GM21786 (cell line): Measurements from ENCODE around the gene MARCHF9.
"Not testable (repeated sequence)": the region's sequence is repeated elsewhere in the genome, so short reads cannot be mapped to it uniquely, and the experiment has no call there.

Experiments
- ATAC-seq: cut with Tn5 transposase; IDR thresholded peaks from one replicate; pipeline ENCODE4 v1.9.1; 2021; ENCODE audit not compliant: unreplicated experiment

MARCHF9 gene

GRCh38 chr12:57769594-57769993 is 14.7 kb downstream of the MARCHF9 start:
- ATAC-seq: no peak

GRCh38 chr12:57770734-57771133 is 15.8 kb downstream of the MARCHF9 start:
- ATAC-seq: no peak

DNA sequence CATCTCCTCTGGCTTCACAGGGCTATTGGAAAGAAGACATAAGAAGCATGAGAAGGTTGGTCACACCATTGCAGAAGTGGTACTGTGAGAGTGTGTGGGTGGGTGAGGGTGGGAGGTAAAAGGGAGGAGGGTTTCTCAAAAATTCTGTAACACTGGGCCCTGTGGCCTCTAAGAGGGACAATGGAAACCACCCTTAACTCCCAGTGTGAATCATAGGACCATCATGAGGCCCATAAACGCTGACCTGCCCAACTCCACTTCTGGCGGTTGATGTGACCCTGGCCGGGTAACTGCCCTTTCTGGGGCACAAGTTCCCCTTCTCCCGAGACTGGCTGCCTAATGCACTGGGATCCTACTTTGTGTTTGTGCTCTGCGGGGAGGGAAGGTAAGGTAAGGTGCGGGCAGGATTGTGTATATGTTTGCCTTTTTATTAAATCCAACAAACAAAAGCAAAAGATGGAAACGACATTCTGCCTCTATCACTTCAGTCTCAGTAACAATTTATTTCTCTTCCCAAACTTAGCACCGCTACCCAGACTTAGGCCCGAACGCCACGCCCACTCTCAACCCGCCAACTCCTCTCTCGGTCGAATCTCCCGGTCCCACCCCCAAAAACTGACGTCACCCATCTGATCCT is 16.5 kb downstream of the MARCHF9 start:
- ATAC-seq: peak; percentile 75

GRCh38 chr12:57771873-57772428 is 17.0 kb downstream of the MARCHF9 start, which contains the start of gene METTL1:
METTL1 (minus strand) TSS chr12:57772105; CDS start chr12:57772083, 22 bp downstream.
- ATAC-seq: peak; percentile 81

DNA sequence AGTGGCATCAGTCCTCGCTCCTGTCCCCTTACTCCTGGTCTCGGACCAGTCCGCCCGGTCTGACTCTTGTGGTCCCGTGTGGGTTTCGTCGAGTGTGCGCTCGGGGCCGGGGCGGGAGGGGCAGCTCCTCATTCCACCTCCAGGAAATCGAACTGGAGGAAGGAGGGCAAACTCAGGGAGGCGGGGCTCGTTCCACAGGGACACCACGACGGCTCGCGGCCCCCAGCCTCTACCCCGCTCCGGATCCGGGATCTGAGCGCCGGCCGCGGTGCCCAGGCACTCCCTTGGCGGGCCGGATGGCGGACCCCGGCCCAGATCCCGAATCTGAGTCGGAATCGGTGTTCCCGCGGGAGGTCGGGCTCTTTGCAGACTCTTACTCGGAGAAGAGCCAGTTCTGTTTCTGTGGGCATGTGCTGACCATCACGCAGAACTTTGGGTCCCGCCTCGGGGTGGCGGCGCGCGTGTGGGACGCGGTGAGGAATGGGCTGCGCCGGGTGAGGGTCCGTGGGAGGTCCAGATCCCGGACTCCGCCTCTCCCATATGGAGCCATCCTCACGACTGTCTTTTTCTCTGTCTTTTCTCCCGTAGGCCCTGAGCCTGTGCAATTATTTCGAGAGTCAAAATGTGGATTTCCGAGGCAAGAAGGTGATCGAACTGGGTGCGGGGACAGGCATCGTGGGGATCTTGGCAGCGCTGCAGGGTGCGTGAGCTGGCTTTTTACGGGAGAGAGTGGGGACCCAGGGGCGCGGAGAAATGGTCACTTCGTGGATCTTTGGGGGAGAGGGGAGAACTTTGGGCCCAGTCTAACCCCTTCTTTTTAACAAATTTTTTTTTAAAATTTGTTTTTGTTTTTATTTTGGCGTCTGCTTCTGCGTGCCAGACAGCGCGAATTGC is 17.8 kb downstream of the MARCHF9 start, which contains the start of gene EEF1AKMT3:
TSS of gene EEF1AKMT3 (plus strand) at position 186 of the 894 bp plus-strand sequence. CDS start at position 297, 111 bp downstream.
- ATAC-seq: peak; percentile 22

GRCh38 chr12:57774634-57775033 is 19.7 kb downstream of the MARCHF9 start:
- ATAC-seq: not testable (repeated sequence)

DNA sequence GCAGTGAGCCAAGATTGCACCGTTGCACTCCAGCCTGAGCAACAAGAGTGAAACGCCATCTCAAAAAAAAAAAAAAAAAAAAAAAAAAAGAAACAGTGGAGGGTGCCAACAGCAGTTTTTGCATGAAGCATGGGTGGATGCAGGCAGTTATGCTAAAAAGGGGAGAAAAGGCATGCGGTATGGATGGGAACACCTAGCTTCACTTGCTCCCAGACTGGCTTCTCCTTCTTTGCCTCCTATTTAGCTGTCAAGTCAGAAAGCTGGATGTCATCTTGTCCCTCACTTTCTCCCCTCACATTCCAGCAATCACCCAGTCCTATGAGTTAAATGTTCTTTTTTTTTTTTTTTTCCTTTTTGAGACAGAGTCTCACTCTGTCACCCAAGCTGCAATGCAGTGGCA is 20.1 kb downstream of the MARCHF9 start:
- ATAC-seq: no peak

- ATAC-seq: no peak
Observed at GRCh38 chr12:57775563-57776246, 20.8 kb downstream of the MARCHF9 start.

- ATAC-seq: no peak
Observed at GRCh38 chr12:57776247-57776587, 21.3 kb downstream of the MARCHF9 start.

GRCh38 chr12:57777367-57777766 is 22.5 kb downstream of the MARCHF9 start:
- no peak for ATAC-seq

DNA sequence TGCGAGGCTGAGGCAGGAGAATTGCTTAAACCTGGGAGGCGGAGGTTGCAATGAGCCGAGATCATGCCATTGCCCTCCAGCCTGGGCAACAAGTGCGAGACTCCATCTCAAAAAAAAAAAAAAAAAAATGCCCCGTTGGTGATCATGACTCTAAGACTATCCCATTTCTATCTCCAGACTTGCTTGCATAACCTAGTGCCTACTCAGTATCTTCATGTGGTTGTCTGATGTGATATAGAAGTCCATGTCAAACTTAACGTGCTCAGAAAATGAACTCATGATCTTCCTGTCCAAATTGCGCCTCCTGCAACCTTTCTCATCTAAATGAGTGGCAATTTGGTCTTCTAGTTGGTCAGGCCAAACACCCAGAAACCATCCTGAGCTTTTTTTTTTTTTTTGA is 23.0 kb downstream of the MARCHF9 start:
- no peak for ATAC-seq

GRCh38 chr12:57779736-57780135 is 24.8 kb downstream of the MARCHF9 start:
- ATAC-seq: no peak

DNA sequence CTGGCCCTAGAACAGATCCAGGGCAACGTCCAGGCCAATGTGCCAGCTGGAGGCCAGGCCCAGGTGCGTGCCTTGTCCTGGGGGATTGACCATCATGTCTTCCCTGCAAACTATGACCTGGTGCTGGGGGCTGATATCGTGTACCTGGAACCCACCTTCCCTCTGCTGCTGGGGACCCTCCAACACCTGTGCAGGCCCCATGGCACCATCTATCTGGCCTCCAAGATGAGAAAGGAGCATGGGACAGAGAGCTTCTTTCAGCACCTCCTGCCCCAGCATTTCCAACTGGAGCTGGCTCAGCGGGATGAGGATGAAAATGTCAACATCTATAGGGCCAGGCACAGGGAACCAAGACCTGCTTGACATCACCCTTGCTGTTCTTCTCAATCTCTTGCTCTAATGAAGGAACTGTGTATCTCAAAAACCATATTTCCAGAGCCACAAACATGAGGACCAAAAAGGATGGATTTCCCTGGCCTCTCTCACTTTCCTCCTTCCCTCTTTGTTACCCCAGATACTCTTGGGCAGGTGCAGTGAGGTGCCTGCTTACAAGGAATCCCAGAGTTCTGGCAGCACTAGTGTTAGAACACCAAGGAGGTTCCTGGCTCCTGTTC is 25.5 kb downstream of the MARCHF9 start:
- no peak for ATAC-seq

DNA sequence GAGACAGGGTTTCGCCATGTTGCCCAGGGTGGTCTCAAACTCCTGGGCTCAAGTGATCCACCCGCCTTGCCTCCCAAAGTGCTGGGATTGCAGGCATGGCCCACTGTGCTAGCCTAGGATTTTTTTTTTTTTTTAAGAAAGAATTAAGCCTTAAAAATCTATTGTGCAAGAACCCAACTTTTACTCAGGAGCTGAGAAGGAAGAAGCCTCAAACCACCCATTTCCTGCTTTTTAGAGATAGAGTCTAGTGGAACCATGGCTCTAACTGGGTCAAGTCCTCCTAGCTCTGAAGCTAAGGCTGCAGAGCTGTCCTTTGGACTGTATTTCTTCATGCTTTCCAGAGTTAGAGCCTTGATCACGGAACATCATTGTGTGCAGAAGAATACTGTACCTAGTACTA is 26.3 kb downstream of the MARCHF9 start:
- no peak for ATAC-seq

- no peak for ATAC-seq
Observed at GRCh38 chr12:57781801-57782200, 26.9 kb downstream of the MARCHF9 start.

GRCh38 chr12:57782243-57782607 is 27.3 kb downstream of the MARCHF9 start:
- no peak for ATAC-seq

DNA sequence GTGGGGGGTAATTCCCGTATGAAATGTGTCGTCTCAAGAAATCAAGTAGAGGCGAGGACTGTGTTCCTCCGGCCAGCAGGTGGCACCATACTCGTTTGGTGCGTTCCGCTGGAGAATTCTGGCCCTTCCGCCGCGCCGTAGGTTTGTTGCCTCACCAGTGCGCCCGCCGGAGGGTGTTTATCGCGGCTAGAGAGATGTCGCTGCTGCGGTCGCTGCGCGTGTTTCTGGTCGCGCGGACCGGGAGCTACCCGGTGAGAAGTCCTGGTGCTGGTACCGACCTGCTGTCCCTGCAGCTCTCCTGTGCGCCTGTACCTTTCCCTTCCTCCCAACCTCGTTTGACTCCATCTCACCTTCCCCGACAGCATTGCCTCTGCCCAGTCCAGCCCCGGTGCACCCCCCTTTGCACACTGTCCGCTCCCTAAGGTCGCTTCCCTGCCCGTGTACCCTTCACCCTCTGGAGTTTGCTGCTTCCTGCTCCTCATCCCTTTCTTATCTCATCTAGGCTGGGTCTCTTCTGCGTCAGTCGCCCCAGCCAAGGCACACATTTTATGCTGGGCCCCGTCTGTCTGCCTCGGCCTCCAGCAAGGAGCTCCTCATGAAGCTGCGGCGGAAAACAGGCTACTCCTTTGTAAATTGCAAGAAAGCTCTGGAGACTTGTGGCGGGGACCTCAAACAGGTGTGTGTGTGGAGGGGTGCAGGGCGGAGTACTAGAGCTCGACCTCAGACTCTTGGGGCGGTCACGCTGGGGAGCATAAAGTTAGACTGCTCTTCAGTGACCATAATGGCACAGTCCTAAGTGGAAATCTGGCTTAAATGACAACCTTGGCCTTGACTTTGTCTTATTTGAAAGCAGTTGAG is 27.9 kb downstream of the MARCHF9 start, which contains the start of gene TSFM:
TSS of gene TSFM (plus strand) at position 180 of the 858 bp plus-strand sequence. CDS start at position 195, 15 bp downstream.
- peak; percentile 76 for ATAC-seq

- ATAC-seq: no peak
Observed at GRCh38 chr12:57783466-57783801, 28.5 kb downstream of the MARCHF9 start.

GRCh38 chr12:57783861-57784260 is 29.0 kb downstream of the MARCHF9 start:
- ATAC-seq: no peak

DNA sequence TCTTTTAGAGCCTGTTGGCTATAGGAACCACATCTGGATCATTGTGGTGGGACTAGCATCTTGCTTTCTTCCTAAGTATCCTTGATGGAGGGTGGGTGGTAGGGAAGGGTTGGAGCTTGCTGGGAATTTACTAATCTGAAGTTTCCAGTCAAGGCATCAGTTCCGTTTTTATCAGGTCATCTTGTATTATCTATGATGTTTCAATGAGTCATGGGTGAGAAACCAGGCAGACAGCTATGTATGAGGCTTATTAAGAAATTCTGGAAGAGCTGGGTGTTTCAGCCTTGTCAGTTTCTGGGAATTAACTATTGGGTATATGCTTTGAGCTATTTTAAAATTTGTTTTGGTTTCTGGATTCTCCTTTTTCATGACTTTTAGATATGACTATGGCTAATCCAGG is 39.0 kb downstream of the MARCHF9 start:
- ATAC-seq: no peak
